B cell (primary cell): ENCODE measurements around the gene PARP16. TPM values are rescaled to one million over a fixed set of nuclear protein-coding genes. Genes with fewer than 3 reads are reported as not detected.

Experiments used
- ATAC-seq: fragments of 200-7000 bp; cut with Tn5 transposase; one replicate; pipeline ENCODE4 v1.10.0; 2021; ENCODE audit warnings: low read depth, mild to moderate bottlenecking, moderate number of reproducible peaks, moderate library complexity
- CTCF ChIA-PET: fragments of 350-600 bp; sonication (Branson Sonifier 250); formaldehyde crosslinking; loops from one replicate; lab custom pipeline; 2021; ENCODE audit warnings: antibody characterized with exemption, inconsistent platforms; lab: Charles Lee
- POLR2A ChIA-PET: fragments of 350-600 bp; sonication (Branson Sonifier 250); formaldehyde crosslinking; loops from one replicate; lab custom pipeline; 2021; ENCODE audit warnings: antibody characterized with exemption; lab: Charles Lee
- DNase-seq: peaks from one replicate; pipeline ENCODE4 v3.0.0; 2013
- H2AFZ ChIP-seq: 2 replicates; pipeline ENCODE4 v1.6.1; 2012; ENCODE audit warnings: mild to moderate bottlenecking, low read depth, low read length; ENCODE audit not compliant: insufficient read depth, poor library complexity, severe bottlenecking
- H3K27ac ChIP-seq, 2 donors: 1 replicate in 1 of 2; 2 replicates in 1 of 2; pipeline ENCODE4 v1.5.1; 2012 to 2013; ENCODE audit warnings: low read length in 2 of 2, mild to moderate bottlenecking in 2 of 2, moderate library complexity in 1 of 2
- H3K27me3 ChIP-seq, 4 experiments: fragments of 200-600 bp in 1 of 4; sonication (generic) in 1 of 4; replicated peaks in 1 of 4; 1 replicate in 2 of 4; 2 replicates in 2 of 4; pipeline versions ENCODE4 v1.6.1 to v1.7.0; 2013 to 2016; ENCODE audit warnings: low read length in 3 of 4, mild to moderate bottlenecking in 2 of 4, mixed read lengths in 1 of 4, moderate library complexity in 1 of 4; ENCODE audit not compliant: insufficient read depth in 4 of 4, control insufficient read depth in 3 of 4; ENCODE audit errors: control extremely low read depth in 1 of 4
- H3K36me3 ChIP-seq, 2 experiments: replicated peaks in 1 of 2; 1 replicate in 1 of 2; 2 replicates in 1 of 2; pipeline versions ENCODE4 v1.6.1 to v1.7.1; 2013; ENCODE audit warnings: low read length in 1 of 2; ENCODE audit not compliant: insufficient read depth in 2 of 2, control insufficient read depth in 1 of 2; ENCODE audit errors: control extremely low read depth in 1 of 2, extremely low read depth in 1 of 2
- H3K4me1 ChIP-seq, 2 donors: fragments of 200-600 bp in 1 of 2; sonication (generic) in 1 of 2; 1 replicate in 1 of 2; 2 replicates in 1 of 2; pipeline versions ENCODE4 v1.5.1 to v1.6.1; 2013 to 2017; ENCODE audit warnings: low read length in 2 of 2; ENCODE audit not compliant: control insufficient read depth in 2 of 2, insufficient read depth in 2 of 2
- H3K4me2 ChIP-seq: replicated peaks from 2 replicates; pipeline ENCODE3; 2012; ENCODE audit warnings: mild to moderate bottlenecking, low read depth, low read length; ENCODE audit not compliant: poor library complexity, severe bottlenecking
- H3K4me3 ChIP-seq, 5 experiments: fragments of 200-600 bp in 1 of 5; sonication (generic) in 1 of 5; 1 replicate in 3 of 5; 2 replicates in 2 of 5; pipeline versions ENCODE4 v1.5.1 to v1.7.0; 2011 to 2016; ENCODE audit warnings: low read length in 4 of 5, mild to moderate bottlenecking in 4 of 5, low read depth in 2 of 5, control low read depth in 1 of 5, moderate library complexity in 1 of 5; ENCODE audit not compliant: insufficient read depth in 1 of 5; ENCODE audit errors: control extremely low read depth in 1 of 5, extremely low read depth in 1 of 5
- H3K79me2 ChIP-seq: fragments of 200-600 bp; sonication (generic); one replicate; pipeline ENCODE4 v1.6.0; 2016; ENCODE audit warnings: low read length; ENCODE audit not compliant: control insufficient read depth, insufficient read depth
- H3K9ac ChIP-seq: fragments of 200-600 bp; sonication (generic); 2 replicates; pipeline ENCODE4 v1.6.1; 2017; ENCODE audit warnings: mild to moderate bottlenecking, low read length, moderate library complexity
- H3K9me3 ChIP-seq, 3 donors: one replicate each; pipeline versions ENCODE4 v1.6.1 to v1.7.1; 2013; ENCODE audit warnings: low read length in 2 of 3; ENCODE audit not compliant: control insufficient read depth in 2 of 3, insufficient read depth in 1 of 3; ENCODE audit errors: control extremely low read depth in 1 of 3
- H4K20me1 ChIP-seq: 2 replicates; pipeline ENCODE4 v1.6.0; 2012; ENCODE audit warnings: mild to moderate bottlenecking, low read length; ENCODE audit not compliant: insufficient read depth, control insufficient read depth, poor library complexity, severe bottlenecking
- H3K27ac Mint-ChIP-seq: one replicate; pipeline ENCODE4 v1.8.0; 2021; ENCODE audit warnings: mixed read lengths
- H3K27me3 Mint-ChIP-seq: one replicate; pipeline ENCODE4 v1.8.0; 2021; ENCODE audit warnings: mixed read lengths
- H3K4me1 Mint-ChIP-seq: one replicate; pipeline ENCODE4 v1.8.0; 2021; ENCODE audit warnings: mixed read lengths
- H3K4me3 Mint-ChIP-seq: one replicate; pipeline ENCODE4 v1.8.0; 2021; ENCODE audit warnings: mixed read lengths
- H3K9me3 Mint-ChIP-seq: one replicate; pipeline ENCODE4 v1.8.0; 2022; ENCODE audit warnings: mixed read lengths; ENCODE audit not compliant: insufficient read depth
- CTCF ChIP-seq: fragments of 200-600 bp; IDR thresholded peaks from one replicate; pipeline ENCODE4 v1.8.0; 2022; ENCODE audit warnings: antibody characterized with exemption, mild to moderate bottlenecking
- EZH2 ChIP-seq: IDR thresholded peaks from 2 replicates; pipeline ENCODE4 v1.6.1; 2012; ENCODE audit warnings: borderline replicate concordance, low read depth, mild to moderate bottlenecking, moderate library complexity, low read length; ENCODE audit not compliant: insufficient read depth, poor library complexity, severe bottlenecking
- WGBS: methylation state at CpG from one replicate; pipeline ENCODE4 v1.1.5; 2013; ENCODE audit warnings: missing lambda C conversion rate; ENCODE audit not compliant: insufficient coverage; 5-methylcytosine and 5-hydroxymethylcytosine counted together
- intact Hi-C: fragments of 100-400 bp; cut with micrococcal nuclease; formaldehyde crosslinking; loops from one replicate; pipeline ENCODE4 v1.10.0; 2022
- polyA plus RNA-seq: library from polyadenylated mRNA; depleted of rRNA; stranded (reverse); fragments of >200 nt; gene quantifications from 2 replicates; pipeline ENCODE4 v1.2.3, GENCODE V29; 2012
- total RNA-seq, 2 donors: library from RNA; stranded (reverse); fragments of 120-200 nt in 1 of 2; gene quantifications; 1 replicate in 1 of 2; 2 replicates in 1 of 2; pipeline versions ENCODE4 v1.2.3 to v1.2.4, GENCODE V29; 2013 to 2022

PARP16 gene
- total and polyA plus RNA-seq, 2 donors (not counting 1 experiment from before 2014, with no cell fraction given), result 18.2 to 19.1 TPM

- H3K9me3 ChIP-seq, result peaks cover 0 to 6% (median 0%) of the 10 kb centered on the region in 3 donors
- no peaks in the 10 kb centered on the region for H3K36me3 ChIP-seq
- no peak overlapping the region for H3K4me2 ChIP-seq
- CTCF ChIA-PET, result interaction anchor here (0.6 to 6.7 kb wide), 19 partner anchors 8 to 1589 kb away, joined by 3 to 165 read pairs (median 4); partner anchors contain the start of genes PARP16 and RNU5B-1
- no peak for TF ChIP-seq EZH2
- TF ChIP-seq CTCF, result peak; percentile 91
- Mint-ChIP-seq H3K4me1 (no peaks in the 10 kb centered on the region), H3K9me3 (no peaks in the 10 kb centered on the region), H3K4me3 (no peak overlapping the region), H3K27me3 (peaks cover 16% of the 10 kb centered on the region), H3K27ac (no peak overlapping the region)
- peak; percentile 99 for ATAC-seq
- H3K9ac ChIP-seq, result no peak overlapping the region
- no peak overlapping the region for H3K27ac ChIP-seq
- H3K4me1 ChIP-seq, result no peaks in the 10 kb centered on the region
- H4K20me1 ChIP-seq, result no peaks in the 10 kb centered on the region
- no peak overlapping the region for H2AFZ ChIP-seq
- intact Hi-C loops, result loop anchor here (1.0 kb wide), 2 partner anchors 66 to 81 kb away; no protein-coding TSS in a partner anchor
- POLR2A ChIA-PET, result interaction anchor here (0.6 to 1.7 kb wide), 3 partner anchors 14 to 134 kb away, joined by 4 to 7 read pairs (median 5); partner anchors contain the start of genes CLPX and RNU5B-1
- H3K79me2 ChIP-seq, result no peaks in the 10 kb centered on the region
- peaks cover 0 to 6% (median 0%) of the 10 kb centered on the region in 4 experiments for H3K27me3 ChIP-seq
- DNase-seq, result peak; percentile 81
- WGBS, result 36% methylated on average over 5 of the region's 5 CpGs
- H3K4me3 ChIP-seq, result no peak overlapping the region
These were observed 32.2 kb upstream of the PARP16 start for GRCh38 chr15:65318870-65319356.

GRCh38 chr15:65312400-65312916 is 25.8 kb upstream of the PARP16 start:
- TF ChIP-seq CTCF (no peak), EZH2 (no peak)

More at GRCh38 chr15:65312400-65312916, 25.8 kb upstream of the PARP16 start:
- Histone ChIP-seq H3K9me3 (no peaks in the 10 kb centered on the region), H3K27ac (no peak overlapping the region), H3K27me3 (peaks cover 0 to 6% (median 0%) of the 10 kb centered on the region in 4 experiments), H3K36me3 (no peaks in the 10 kb centered on the region), H4K20me1 (no peaks in the 10 kb centered on the region), H3K79me2 (no peaks in the 10 kb centered on the region), H3K4me3 (no peak overlapping the region), H3K4me1 (no peaks in the 10 kb centered on the region), H2AFZ (no peak overlapping the region), H3K9ac (no peak overlapping the region), H3K4me2 (no peak overlapping the region)
- intact Hi-C loops, result no loop called here
- DNase-seq (no peak), ATAC-seq (no peak)
- Mint-ChIP-seq H3K9me3 (no peaks in the 10 kb centered on the region), H3K27ac (no peak overlapping the region), H3K27me3 (peaks cover 10% of the 10 kb centered on the region), H3K4me3 (no peak overlapping the region), H3K4me1 (no peaks in the 10 kb centered on the region)
- 97% methylated on average over 5 of the region's 11 CpGs for WGBS
- POLR2A ChIA-PET, result interaction anchor here (1.2 kb wide), 1 partner anchor 8 kb away, joined by 3 read pairs; the partner anchor contains the start of gene RNU5B-1
- CTCF ChIA-PET, result interaction anchor here (1.0 to 4.0 kb wide), 2 partner anchors 72 to 74 kb away, joined by 5 to 22 read pairs; no protein-coding TSS in a partner anchor
